Activated gamma-delta T cell (primary cell): Measurements from ENCODE around the gene TSPAN15.

Experiments
- DNase-seq: peaks from one replicate; lab custom pipeline; 2025; lab: John Stamatoyannopoulos, UW
- total RNA-seq, 2 donors: gene quantifications; one replicate each; lab custom pipeline; 2026; lab: John Stamatoyannopoulos, UW

Gene TSPAN15
- total RNA-seq = 1.7 to 5.6 reads per million in 2 donors

GRCh38 chr10:69451209-69451783 is at the start of gene TSPAN15:
TSPAN15 (plus strand) TSS chr10:69451465; CDS start chr10:69451595, 130 bp downstream.
- DNase-seq = peak; percentile 64

- DNase-seq = no peak
Measured at GRCh38 chr10:69402386-69402785, 48.9 kb upstream of the TSPAN15 start.

DNA sequence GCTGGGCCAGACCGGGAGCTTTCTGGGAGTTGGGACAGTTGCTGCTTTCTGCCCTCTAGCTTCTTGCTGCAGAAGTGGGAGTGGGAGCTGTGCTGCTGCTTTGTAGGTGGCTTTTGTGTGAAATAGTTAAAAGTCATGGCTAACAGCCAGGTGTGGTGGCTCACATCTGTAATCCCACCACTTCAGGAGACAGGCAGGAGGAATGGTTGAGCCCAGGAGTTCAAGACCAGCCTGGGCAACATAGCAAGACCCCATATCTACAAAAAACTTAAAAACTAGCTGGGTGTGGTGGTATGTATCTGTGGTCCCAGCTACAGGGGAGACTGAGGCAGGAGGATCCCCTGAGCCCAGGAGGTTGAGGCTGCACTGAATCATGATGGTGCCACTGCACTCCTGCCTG is 48.2 kb upstream of the TSPAN15 start:
- no peak for DNase-seq

DNA sequence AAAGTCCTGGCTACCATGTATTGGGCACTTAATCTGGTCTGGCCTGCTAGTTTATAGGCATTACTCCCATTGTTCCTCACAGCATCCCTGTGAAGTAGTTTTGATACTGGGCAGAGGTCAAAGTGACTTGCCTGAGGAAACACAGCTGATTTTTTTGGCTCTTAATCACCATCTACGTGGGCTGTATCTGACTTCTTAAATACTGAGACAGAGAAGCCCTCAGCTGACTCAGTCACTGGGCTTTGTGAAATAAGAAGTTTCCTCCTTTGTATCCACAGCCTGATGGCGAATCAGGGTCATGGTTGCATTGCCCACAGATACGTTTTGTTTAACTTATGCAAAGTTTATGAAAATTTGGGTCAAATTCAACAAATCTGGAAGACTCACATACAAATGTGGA is 47.7 kb upstream of the TSPAN15 start:
- no peak for DNase-seq

DNA sequence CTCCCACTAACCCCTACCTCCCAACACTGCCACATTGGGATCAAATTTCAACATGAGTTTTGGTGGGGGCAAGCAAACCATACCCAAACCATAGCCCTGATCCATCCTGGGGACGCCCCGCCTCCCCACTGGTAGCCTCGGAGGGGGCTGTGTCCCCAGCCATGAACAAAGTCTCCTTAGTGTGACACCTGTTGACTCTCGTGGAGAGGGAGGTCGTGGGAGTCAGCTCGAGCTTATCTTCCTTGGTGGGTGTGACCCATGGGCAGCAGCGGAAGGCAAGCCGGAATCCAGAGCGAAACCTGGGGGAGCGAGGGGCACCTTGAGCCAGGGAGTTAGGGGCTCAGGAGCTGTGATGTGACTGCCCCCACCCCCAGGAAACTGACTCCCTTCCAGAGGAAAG is 46.5 kb upstream of the TSPAN15 start:
- DNase-seq = no peak

DNA sequence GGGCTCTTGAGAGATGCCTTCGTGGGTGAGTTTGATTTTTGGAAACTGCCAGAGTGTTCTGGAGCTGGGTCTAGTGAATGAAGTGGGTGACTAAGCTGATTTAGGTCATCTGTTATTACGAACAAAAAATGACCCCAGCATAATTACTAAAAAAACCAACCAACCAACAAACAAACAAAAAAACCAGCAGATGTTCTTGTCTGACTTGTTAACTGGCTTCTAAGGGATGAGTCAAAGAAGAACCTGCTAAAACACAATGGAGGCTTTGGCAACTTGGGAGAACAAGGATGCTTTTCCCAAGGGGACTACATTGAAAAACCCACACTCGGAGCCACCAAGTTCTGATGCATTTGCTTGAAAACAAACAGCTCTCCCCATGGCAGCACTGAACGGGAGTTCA is 46.0 kb upstream of the TSPAN15 start:
- DNase-seq = no peak

DNA sequence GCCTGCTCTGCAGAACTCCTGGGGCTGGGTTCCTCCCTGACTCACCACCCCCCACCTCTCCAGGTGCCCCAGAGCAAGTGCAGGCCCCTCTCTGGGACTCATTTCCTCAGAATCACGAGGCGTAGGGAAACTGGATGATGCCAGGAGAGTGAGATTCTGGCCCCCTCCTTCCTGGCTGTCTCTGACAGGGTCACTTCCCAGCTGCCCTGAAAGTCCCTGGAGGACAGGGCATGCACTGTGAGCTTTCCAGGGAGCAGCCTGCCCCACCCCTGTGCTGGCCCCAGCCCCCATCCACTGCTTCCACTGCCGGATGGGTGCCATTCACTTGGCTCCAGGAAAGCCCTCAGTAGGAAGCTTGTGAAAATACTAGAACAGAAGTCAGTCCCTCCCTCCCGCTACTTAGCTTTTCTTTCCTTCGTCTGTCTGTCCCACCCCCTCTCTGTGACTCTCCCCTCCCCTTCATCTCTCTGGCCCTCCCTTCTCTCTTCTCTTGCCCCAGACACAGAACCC is 44.9 kb upstream of the TSPAN15 start:
- no peak for DNase-seq

- DNase-seq = no peak
Measured at GRCh38 chr10:69406816-69407580, 44.3 kb upstream of the TSPAN15 start.

DNA sequence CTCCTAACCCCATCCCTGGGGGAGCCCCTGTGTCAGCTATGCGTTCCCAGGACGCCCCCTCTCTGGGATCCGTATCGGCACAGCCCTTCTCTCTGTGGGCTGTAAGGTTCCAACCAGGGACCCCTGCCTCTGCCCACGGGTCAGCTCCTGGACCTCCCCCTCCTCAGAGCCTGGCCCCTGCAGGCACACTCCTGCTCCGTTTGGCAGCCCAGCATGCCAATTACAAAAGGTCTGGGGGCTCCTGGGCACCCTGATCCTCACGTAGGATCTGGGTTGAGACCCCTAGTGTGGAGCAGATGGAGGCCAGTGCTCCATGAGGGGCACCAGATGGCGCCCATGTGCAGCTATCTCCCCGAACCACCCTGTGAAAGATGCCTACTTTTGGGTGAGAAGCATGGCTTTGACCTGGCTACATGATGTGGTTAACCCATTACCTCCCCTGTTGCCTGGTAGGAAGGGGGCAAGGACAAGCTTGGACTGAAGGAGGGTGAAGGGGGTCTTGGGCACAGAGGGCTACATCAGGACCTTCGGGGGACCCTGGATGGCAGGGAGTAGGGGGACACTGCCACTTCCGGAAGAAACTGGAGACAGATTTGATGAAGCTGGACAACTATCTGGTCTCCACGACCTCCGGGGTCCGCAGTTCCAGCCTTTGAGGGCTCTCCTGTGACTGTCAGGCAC is 43.5 kb upstream of the TSPAN15 start:
- DNase-seq = no peak

GRCh38 chr10:69408318-69409175 is 42.7 kb upstream of the TSPAN15 start:
- DNase-seq = peak; percentile 79

DNA sequence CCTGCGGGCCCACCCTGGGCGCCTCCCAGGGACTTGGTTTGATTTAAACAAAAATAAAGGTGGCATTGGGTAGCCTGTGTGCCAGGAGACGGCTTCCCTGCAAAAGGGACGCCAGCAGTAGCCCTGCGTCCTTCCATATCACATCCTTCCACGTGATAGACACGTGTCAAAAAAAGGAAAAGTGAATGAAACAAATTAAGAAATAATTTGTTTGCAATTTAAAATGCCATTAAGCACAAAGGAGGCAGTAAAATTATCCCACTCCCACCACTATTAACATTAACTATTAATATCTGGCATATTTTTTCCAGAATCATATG is 42.1 kb upstream of the TSPAN15 start:
- DNase-seq = no peak

- no peak for DNase-seq
Measured at GRCh38 chr10:69409968-69410367, 41.3 kb upstream of the TSPAN15 start.

DNA sequence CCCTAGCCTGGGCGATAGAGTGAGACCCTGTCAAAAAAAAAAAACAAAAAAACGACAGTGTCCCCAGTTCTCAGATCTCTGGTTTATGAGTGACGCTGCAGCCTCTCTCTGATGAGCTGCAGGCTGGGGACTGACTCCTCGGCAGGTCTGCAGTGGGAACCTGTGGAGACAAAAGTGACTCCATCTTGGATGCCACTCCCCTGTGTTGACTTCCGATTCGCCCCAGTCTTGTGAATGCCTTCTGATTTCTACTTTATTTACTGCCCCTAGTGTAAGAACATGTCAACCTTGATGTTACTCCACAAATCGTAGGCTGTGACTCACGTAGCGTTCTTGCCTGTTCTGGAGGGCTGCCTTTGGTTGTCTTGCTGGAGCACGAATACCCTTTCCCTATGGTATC is 40.8 kb upstream of the TSPAN15 start:
- no peak for DNase-seq

- no peak for DNase-seq
Measured at GRCh38 chr10:69411476-69411875, 39.8 kb upstream of the TSPAN15 start.

DNA sequence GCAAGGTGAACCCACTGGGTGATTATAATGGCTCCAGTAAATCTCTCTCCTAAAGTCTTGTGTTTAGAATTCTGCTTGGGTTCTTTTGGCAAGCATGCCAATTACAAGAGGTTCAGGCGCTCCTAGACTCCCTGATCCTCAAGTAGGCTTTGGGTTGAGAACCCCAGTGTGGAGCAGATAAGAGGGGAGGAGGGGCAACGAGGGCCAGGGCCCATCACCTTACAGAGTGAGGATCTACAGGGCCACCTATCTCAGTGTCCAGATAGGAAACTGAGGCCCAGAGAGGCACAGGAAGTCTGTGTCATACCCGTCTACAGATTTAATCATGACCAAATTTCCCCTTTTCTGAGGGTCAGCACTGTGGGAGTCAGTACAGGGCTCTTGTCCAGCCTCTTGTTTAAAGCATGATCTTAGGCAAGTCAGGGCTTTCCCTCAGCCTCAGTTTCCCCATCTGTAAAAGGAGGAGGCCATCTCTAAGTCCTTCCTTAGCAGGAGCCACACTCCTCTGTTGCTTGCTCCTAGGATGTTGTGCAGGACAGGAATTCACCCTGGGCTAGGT is 39.0 kb upstream of the TSPAN15 start:
- no peak for DNase-seq

- no peak for DNase-seq
Measured at GRCh38 chr10:69413221-69413865, 37.9 kb upstream of the TSPAN15 start.

DNA sequence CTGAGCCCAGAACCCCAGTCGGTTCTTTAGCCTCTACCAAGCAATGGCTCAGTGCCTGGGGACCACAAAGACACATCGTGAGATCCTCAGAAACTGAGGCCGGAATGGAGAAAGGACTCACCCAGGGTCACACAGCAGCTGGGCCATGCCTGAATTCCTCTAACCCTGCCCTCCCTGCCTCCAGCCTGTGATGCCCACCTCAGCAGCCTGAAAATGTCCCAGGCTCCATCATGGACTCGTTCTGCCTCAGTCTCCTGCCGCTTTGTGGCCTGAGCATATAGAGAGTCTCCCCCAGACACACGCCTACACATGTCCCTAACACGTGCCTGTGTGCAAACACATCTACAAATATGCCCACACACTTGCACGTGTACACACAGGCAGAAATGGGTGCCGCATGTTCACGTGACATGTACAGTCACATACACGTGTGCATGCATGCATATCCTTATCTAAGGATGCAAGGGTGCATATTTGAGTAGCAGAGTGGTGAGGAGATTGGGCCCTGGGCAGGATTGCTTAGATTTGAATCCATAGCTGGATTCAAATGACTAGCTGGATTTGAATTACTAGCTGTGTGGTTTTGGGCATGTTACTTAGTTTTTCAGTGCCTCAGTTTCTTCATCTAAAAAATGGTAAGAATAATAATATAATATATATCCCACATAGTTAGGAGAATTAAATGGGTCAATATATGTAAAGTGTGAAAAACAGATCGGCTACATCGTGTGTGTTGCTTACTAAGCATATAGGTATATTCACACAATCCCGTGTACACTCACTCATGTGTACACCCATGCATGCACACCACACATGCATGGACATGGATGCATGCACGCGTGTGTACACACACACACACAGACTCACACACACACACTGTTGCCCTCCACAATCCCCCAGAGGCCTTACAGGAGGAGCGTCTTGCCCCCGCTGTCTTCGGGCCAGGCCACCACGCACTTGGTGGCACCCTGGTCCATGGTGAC is 36.9 kb upstream of the TSPAN15 start:
- DNase-seq = no peak

- DNase-seq = no peak
Measured at GRCh38 chr10:69415049-69415448, 36.2 kb upstream of the TSPAN15 start.

GRCh38 chr10:69415951-69416350 is 35.3 kb upstream of the TSPAN15 start:
- DNase-seq = no peak

GRCh38 chr10:69416695-69417094 is 34.6 kb upstream of the TSPAN15 start, which contains the start of gene TACR2:
TACR2 (minus strand) TSS chr10:69416918; CDS start chr10:69416323, 595 bp downstream.
- no peak for DNase-seq
